HCT116 (cell line): ENCODE results near the gene MYADM. TPM values are rescaled to one million over a fixed set of nuclear protein-coding genes. Genes with fewer than 3 reads are reported as not detected.
A peak's percentile ranks its signal among the peaks of the same experiment; 100 is the strongest.

Experiments used
- ATAC-seq: fragments of 200-7000 bp; cut with Tn5 transposase; 2 replicates; pipeline ENCODE4 v1.9.1; 2020; ENCODE audit warnings: mild to moderate bottlenecking, moderate library complexity
- BruUV-seq: library from RNA; stranded (reverse); fragments of 400-500 nt; replicated peaks from 2 replicates; lab custom pipeline; 2021; lab: Mats Ljungman, UMichigan
- CTCF ChIA-PET: fragments of 300-600 bp; sonication (Branson Sonifier 250); formaldehyde crosslinking; loops from one replicate; lab custom pipeline; 2021; ENCODE audit warnings: antibody characterized with exemption; lab: Charles Lee
- POLR2A ChIA-PET: fragments of 300-600, 350-600 bp; sonication (Branson Sonifier 250); formaldehyde crosslinking; loops from one replicate; lab custom pipeline; 2021; ENCODE audit warnings: antibody characterized with exemption; lab: Charles Lee
- RAD21 ChIA-PET, 2 experiments: fragments of 300-600 bp; sonication (Branson Sonifier 250); formaldehyde crosslinking; loops; one replicate each; lab custom pipeline; 2023; ENCODE audit warnings: low total read pairs in 2 of 2; ENCODE audit not compliant: uncharacterized antibody in 2 of 2, unreplicated experiment in 2 of 2, low non-redundant PET in 1 of 2; lab: Charles Lee
- DNase-seq: peaks from one replicate; pipeline ENCODE4 v3.0.0-alpha.2; 2010; ENCODE audit warnings: low read depth, low spot score
- H2AFZ ChIP-seq: fragments of 200-600 bp; shearing (Covaris generic), sonication (generic); 2 replicates; pipeline ENCODE4 v1.6.1; 2017; ENCODE audit warnings: low read depth, mixed run types, mixed read lengths, antibody characterized with exemption, low read length; ENCODE audit not compliant: poor library complexity, severe bottlenecking
- H3K27ac ChIP-seq: 2 replicates; pipeline ENCODE4 v1.5.1; 2012; ENCODE audit warnings: low read depth, low read length
- H3K27me3 ChIP-seq: fragments of 200-600 bp; sonication (generic); 2 replicates; pipeline ENCODE4 v1.6.1; 2016; ENCODE audit warnings: mixed run types, low read length, mixed read lengths; ENCODE audit not compliant: insufficient read depth
- H3K36me3 ChIP-seq, 2 experiments: fragments of 200-500 bp in 1 of 2; fragments of 200-600 bp in 1 of 2; sonication (Bioruptor generic) in 1 of 2; sonication (generic) in 1 of 2; 2 replicates each; pipeline versions ENCODE4 v1.5.1 to v1.6.1; 2014 to 2016; ENCODE audit warnings: low read length in 2 of 2, inconsistent platforms in 1 of 2, mixed read lengths in 1 of 2, mixed run types in 1 of 2; ENCODE audit not compliant: insufficient read depth in 2 of 2, control insufficient read depth in 1 of 2
- H3K4me1 ChIP-seq, 2 experiments: fragments of 200-600 bp in 1 of 2; sonication (generic) in 1 of 2; 2 replicates each; pipeline versions ENCODE4 v1.5.1 to v1.6.1; 2012 to 2017; ENCODE audit warnings: low read length in 2 of 2, inconsistent platforms in 1 of 2, mild to moderate bottlenecking in 1 of 2, mixed read lengths in 1 of 2, mixed run types in 1 of 2, moderate library complexity in 1 of 2; ENCODE audit not compliant: insufficient read depth in 2 of 2, control insufficient read depth in 1 of 2
- H3K4me2 ChIP-seq: fragments of 200-600 bp; sonication (generic); 2 replicates; pipeline ENCODE4 v1.6.1; 2017; ENCODE audit warnings: mixed run types, low read length, mixed read lengths
- H3K4me3 ChIP-seq, 2 experiments: fragments of 200-600 bp in 1 of 2; sonication (generic) in 1 of 2; replicated peaks in 1 of 2; 2 replicates each; pipeline ENCODE4 v1.5.1; 2011 to 2016; ENCODE audit warnings: low read length in 2 of 2, control low read depth in 1 of 2, low read depth in 1 of 2, mild to moderate bottlenecking in 1 of 2, mixed read lengths in 1 of 2, mixed run types in 1 of 2
- H3K79me2 ChIP-seq: fragments of 200-600 bp; sonication (generic); 2 replicates; pipeline ENCODE4 v1.6.1; 2017; ENCODE audit warnings: mild to moderate bottlenecking, mixed run types, low read length, moderate library complexity, mixed read lengths; ENCODE audit not compliant: insufficient read depth
- H3K9ac ChIP-seq: fragments of 200-600 bp; sonication (generic); 2 replicates; pipeline ENCODE4 v1.6.1; 2016; ENCODE audit warnings: low read length, mixed read lengths
- H3K9me2 ChIP-seq: fragments of 200-600 bp; sonication (generic), shearing (Covaris generic); 2 replicates; pipeline ENCODE4 v1.6.1; 2017; ENCODE audit warnings: mixed run types, mild to moderate bottlenecking, moderate library complexity; ENCODE audit not compliant: insufficient read depth
- H3K9me3 ChIP-seq, 2 experiments: fragments of 200-500 bp in 1 of 2; fragments of 200-600 bp in 1 of 2; sonication (Bioruptor generic) in 1 of 2; sonication (generic) in 1 of 2; 2 replicates each; pipeline ENCODE4 v1.6.1; 2014 to 2017; ENCODE audit warnings: low read length in 2 of 2, mixed read lengths in 2 of 2, inconsistent platforms in 1 of 2, low read depth in 1 of 2, mild to moderate bottlenecking in 1 of 2, mixed run types in 1 of 2, moderate library complexity in 1 of 2; ENCODE audit not compliant: control insufficient read depth in 1 of 2, insufficient read depth in 1 of 2
- H4K20me1 ChIP-seq: fragments of 200-600 bp; sonication (generic), shearing (Covaris generic); 2 replicates; pipeline ENCODE4 v1.6.1; 2017; ENCODE audit warnings: mixed run types, mild to moderate bottlenecking, moderate library complexity; ENCODE audit not compliant: insufficient read depth
- CEBPB ChIP-seq: IDR thresholded peaks from 2 replicates; pipeline ENCODE4 v1.6.1; 2012; ENCODE audit warnings: low read depth
- CTCF ChIP-seq, 3 experiments: fragments of 200-600 bp in 1 of 3; sonication (generic) in 1 of 3; IDR thresholded peaks in 2 of 3; conservative IDR thresholded peaks in 1 of 3; 2 replicates each; pipeline ENCODE4 v1.5.1; 2012 to 2017; ENCODE audit warnings: low read depth in 2 of 3, low read length in 2 of 3, antibody characterized with exemption in 1 of 3, borderline replicate concordance in 1 of 3, control low read depth in 1 of 3, mild to moderate bottlenecking in 1 of 3, mixed read lengths in 1 of 3, mixed run types in 1 of 3, moderate library complexity in 1 of 3; ENCODE audit not compliant: insufficient read depth in 1 of 3
- EGR1 ChIP-seq: IDR thresholded peaks from 2 replicates; pipeline ENCODE4 v1.6.1; 2012; ENCODE audit warnings: low read depth
- ELF1 ChIP-seq: IDR thresholded peaks from 2 replicates; pipeline ENCODE4 v1.6.1; 2012; ENCODE audit warnings: low read depth, borderline replicate concordance
- EZH2 ChIP-seq: fragments of 200-600 bp; sonication (generic); IDR thresholded peaks from 2 replicates; pipeline ENCODE4 v1.6.1; 2017; ENCODE audit warnings: antibody characterized with exemption, mixed run types
- EZH2phosphoT487 ChIP-seq: fragments of 200-600 bp; IDR thresholded peaks from 2 replicates; pipeline ENCODE4 v1.6.1; 2018; ENCODE audit warnings: antibody characterized with exemption, borderline replicate concordance
- FOSL1 ChIP-seq: IDR thresholded peaks from 2 replicates; pipeline ENCODE4 v1.6.1; 2012; ENCODE audit warnings: low read depth
- JUND ChIP-seq: IDR thresholded peaks from 2 replicates; pipeline ENCODE4 v1.6.1; 2012
- POLR2A ChIP-seq: IDR thresholded peaks from 2 replicates; pipeline ENCODE4 v1.7.0; 2011; ENCODE audit warnings: borderline replicate concordance; ENCODE audit not compliant: insufficient read depth, insufficient read length; ENCODE audit errors: extremely low read depth
- RAD21 ChIP-seq: IDR thresholded peaks from 2 replicates; pipeline ENCODE4 v1.6.1; 2012; ENCODE audit warnings: low read depth, mild to moderate bottlenecking
- SIN3A ChIP-seq: IDR thresholded peaks from 2 replicates; pipeline ENCODE4 v1.6.1; 2012; ENCODE audit warnings: low read depth
- SP1 ChIP-seq: IDR thresholded peaks from 2 replicates; pipeline ENCODE4 v1.6.1; 2012; ENCODE audit warnings: low read depth
- ZNF274 ChIP-seq: fragments of 200-500 bp; sonication (Bioruptor generic); IDR thresholded peaks from 2 replicates; pipeline ENCODE4 v1.6.1; 2014; ENCODE audit warnings: mild to moderate bottlenecking, low read depth, low read length, inconsistent platforms
- intact Hi-C: fragments of 100-400 bp; cut with micrococcal nuclease; formaldehyde crosslinking; loops from 2 replicates; pipeline ENCODE4 v1.10.0; 2022
- total RNA-seq: library from RNA; stranded (reverse); gene quantifications from one replicate; pipeline ENCODE4 v1.2.1, GENCODE V29; 2021; ENCODE audit not compliant: unreplicated experiment
- TF ChIP-seq, protein P1 (sequence below): IDR thresholded peaks from 2 replicates; pipeline ENCODE4 v1.6.1; 2011; ENCODE audit warnings: mild to moderate bottlenecking, low read length, moderate library complexity; ENCODE audit not compliant: insufficient replicate concordance; ENCODE audit errors: extremely low read depth
- TF ChIP-seq, protein P2 (sequence below): IDR thresholded peaks from 2 replicates; pipeline ENCODE4 v1.6.1; 2012

The MYADM gene
- total RNA-seq, 1 experiment from 2014 or later: 79.6 TPM

GRCh38 chr19:53879140-53880081 is 11.7 kb downstream of the MYADM start (continued):
- no peak for TF ChIP-seq CTCF (IDR thresholded peaks at IDR 0.05 in 2 of 3, conservative IDR thresholded peaks at IDR 0.05 in 1 of 3; ENCODE audit: borderline replicate concordance in 1 of 3, insufficient read depth in 1 of 3, low read depth in 2 of 3, low read length in 2 of 3)

DNA sequence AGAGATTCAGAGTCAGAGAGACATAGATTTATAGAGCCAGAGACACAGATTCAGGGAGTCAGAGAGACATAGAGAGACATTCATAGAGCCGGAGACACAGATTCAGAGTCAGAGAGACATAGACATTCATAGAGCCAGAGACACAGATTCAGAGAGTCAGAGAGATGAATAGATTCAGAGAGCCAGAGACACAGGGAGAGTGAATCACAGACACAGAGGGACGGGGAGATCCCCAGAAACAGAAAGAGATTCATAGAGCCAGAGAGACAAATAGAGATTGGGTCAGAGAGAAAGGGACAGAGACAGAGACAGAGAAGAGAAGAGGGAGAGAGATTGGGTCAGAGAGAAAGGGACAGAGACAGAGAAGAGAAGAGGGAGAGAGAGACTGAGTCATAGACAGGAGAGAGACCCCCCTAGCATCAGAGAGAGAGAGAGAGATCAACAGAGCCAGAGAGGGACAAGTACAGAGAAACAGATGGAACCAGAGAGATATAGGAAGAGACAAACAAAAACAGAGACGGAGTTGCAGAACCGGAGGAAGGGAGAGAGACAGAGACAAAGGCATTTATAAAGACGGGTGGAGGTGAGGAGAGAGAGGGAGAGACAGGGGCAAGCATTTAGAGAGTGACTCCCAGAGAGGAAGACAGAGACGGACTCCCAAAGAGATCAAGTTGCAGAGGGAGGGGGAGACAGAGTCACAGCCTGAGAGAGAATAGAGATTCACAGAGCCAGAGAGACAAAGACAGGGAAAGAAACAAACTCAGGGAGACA is 13.2 kb downstream of the MYADM start:
- H3K4me2 ChIP-seq: peak overlapping the region; percentile 89
- DNase-seq (no peak), ATAC-seq (no peak)
- no peaks in the 10 kb centered on the region for H4K20me1 ChIP-seq
- ChIA-PET CTCF (no interaction called here), POLR2A (interaction anchor here (2.8 kb wide), 1 partner anchor 13 kb away, joined by 11 read pairs; the partner anchor contains the start of gene MYADM), RAD21 (no interaction called here)
- no peaks in the 10 kb centered on the region for H3K9me2 ChIP-seq
- no TSS peak for BruUV-seq
- no peaks in the 10 kb centered on the region for H3K79me2 ChIP-seq
- H3K36me3 ChIP-seq: no peaks in the 10 kb centered on the region; a peak in 1 of 4 replicates
- no peaks in the 10 kb centered on the region for H3K9me3 ChIP-seq
- intact Hi-C loops: no loop called here
- H3K9ac ChIP-seq: peak overlapping the region; percentile 49; the same call in 1 of the 2 replicates
- peak overlapping the region in 1 of 2 experiments; percentile 52; a peak in 1 of 4 replicates for H3K4me3 ChIP-seq
- no peak overlapping the region for H3K27ac ChIP-seq
- H3K27me3 ChIP-seq: no peaks in the 10 kb centered on the region
- H2AFZ ChIP-seq: peak overlapping the region; percentile 24
- peaks cover 21 to 37% of the 10 kb centered on the region in 2 experiments for H3K4me1 ChIP-seq
- no peak for TF ChIP-seq SIN3A
- TF ChIP-seq JUND: no peak
- TF ChIP-seq ELF1: no peak
- TF ChIP-seq POLR2A: no peak
- no peak for TF ChIP-seq EZH2phosphoT487
- TF ChIP-seq CEBPB: no peak
- TF ChIP-seq, protein P1, sequence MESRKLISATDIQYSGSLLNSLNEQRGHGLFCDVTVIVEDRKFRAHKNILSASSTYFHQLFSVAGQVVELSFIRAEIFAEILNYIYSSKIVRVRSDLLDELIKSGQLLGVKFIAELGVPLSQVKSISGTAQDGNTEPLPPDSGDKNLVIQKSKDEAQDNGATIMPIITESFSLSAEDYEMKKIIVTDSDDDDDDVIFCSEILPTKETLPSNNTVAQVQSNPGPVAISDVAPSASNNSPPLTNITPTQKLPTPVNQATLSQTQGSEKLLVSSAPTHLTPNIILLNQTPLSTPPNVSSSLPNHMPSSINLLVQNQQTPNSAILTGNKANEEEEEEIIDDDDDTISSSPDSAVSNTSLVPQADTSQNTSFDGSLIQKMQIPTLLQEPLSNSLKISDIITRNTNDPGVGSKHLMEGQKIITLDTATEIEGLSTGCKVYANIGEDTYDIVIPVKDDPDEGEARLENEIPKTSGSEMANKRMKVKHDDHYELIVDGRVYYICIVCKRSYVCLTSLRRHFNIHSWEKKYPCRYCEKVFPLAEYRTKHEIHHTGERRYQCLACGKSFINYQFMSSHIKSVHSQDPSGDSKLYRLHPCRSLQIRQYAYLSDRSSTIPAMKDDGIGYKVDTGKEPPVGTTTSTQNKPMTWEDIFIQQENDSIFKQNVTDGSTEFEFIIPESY: no peak
- TF ChIP-seq ZNF274: no peak
- no peak for TF ChIP-seq SP1
- TF ChIP-seq, protein P2, sequence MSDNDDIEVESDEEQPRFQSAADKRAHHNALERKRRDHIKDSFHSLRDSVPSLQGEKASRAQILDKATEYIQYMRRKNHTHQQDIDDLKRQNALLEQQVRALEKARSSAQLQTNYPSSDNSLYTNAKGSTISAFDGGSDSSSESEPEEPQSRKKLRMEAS: no peak
- no peak for TF ChIP-seq EGR1
- TF ChIP-seq CTCF (IDR thresholded peaks at IDR 0.05 in 2 of 3, conservative IDR thresholded peaks at IDR 0.05 in 1 of 3; ENCODE audit: borderline replicate concordance in 1 of 3, insufficient read depth in 1 of 3, low read depth in 2 of 3, low read length in 2 of 3): no peak
- TF ChIP-seq RAD21: no peak
- TF ChIP-seq FOSL1: no peak
- TF ChIP-seq EZH2: no peak
